ENCODE measurements around the gene APOL1.
"Not testable (repeated sequence)": the region's sequence is repeated elsewhere in the genome, so short reads cannot be mapped to it uniquely, and the experiment has no call there.

GRCh38 chr22:36251979-36252608 is 839 bp upstream of the APOL1 start:
- TF ChIP-seq, protein P1, sequence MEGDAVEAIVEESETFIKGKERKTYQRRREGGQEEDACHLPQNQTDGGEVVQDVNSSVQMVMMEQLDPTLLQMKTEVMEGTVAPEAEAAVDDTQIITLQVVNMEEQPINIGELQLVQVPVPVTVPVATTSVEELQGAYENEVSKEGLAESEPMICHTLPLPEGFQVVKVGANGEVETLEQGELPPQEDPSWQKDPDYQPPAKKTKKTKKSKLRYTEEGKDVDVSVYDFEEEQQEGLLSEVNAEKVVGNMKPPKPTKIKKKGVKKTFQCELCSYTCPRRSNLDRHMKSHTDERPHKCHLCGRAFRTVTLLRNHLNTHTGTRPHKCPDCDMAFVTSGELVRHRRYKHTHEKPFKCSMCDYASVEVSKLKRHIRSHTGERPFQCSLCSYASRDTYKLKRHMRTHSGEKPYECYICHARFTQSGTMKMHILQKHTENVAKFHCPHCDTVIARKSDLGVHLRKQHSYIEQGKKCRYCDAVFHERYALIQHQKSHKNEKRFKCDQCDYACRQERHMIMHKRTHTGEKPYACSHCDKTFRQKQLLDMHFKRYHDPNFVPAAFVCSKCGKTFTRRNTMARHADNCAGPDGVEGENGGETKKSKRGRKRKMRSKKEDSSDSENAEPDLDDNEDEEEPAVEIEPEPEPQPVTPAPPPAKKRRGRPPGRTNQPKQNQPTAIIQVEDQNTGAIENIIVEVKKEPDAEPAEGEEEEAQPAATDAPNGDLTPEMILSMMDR (IDR thresholded peaks at IDR 0.05): not testable (repeated sequence)
- TF ChIP-seq POLR2A (IDR thresholded peaks at IDR 0.05): not testable (repeated sequence)
